T follicular helper cell (primary cell): ENCODE measurements around the gene FAM177B.

ENCODE experiments used
- DNase-seq: peaks from one replicate; pipeline ENCODE4 v3.0.0-alpha.2; 2020; ENCODE audit warnings: low read depth

The FAM177B gene

GRCh38 chr1:222786121-222786520, 49.1 kb downstream of the FAM177B start:
- no peak for DNase-seq

GRCh38 chr1:222787729-222788128, 50.7 kb downstream of the FAM177B start:
- no peak for DNase-seq

GRCh38 chr1:222788402-222789156, 51.6 kb downstream of the FAM177B start:
- DNase-seq, result no peak

GRCh38 chr1:222790115-222790514, 53.1 kb downstream of the FAM177B start:
- DNase-seq, result no peak

- DNase-seq, result no peak
Measured at GRCh38 chr1:222790520-222790919, 53.5 kb downstream of the FAM177B start.

GRCh38 chr1:222791006-222791710, 54.2 kb downstream of the FAM177B start:
- DNase-seq, result no peak

- no peak for DNase-seq
Measured at GRCh38 chr1:222792744-222793143, 55.7 kb downstream of the FAM177B start.

GRCh38 chr1:222794656-222795474, 57.9 kb downstream of the FAM177B start:
- no peak for DNase-seq

GRCh38 chr1:222798116-222798515, 61.1 kb downstream of the FAM177B start:
- DNase-seq, result no peak

- DNase-seq, result no peak
Measured at GRCh38 chr1:222798975-222799374, 62.0 kb downstream of the FAM177B start.
